ENCODE results near the gene CISD3.
A peak's percentile ranks its signal among the peaks of the same experiment; 100 is the strongest.

Gene CISD3, protein sequence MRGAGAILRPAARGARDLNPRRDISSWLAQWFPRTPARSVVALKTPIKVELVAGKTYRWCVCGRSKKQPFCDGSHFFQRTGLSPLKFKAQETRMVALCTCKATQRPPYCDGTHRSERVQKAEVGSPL

GRCh38 chr17:38729886-38730525 is at the start of gene CISD3:
Gene CISD3 (plus strand): TSS chr17:38730341. CDS start chr17:38730359, 18 bp downstream.
- DNase-seq (ENCODE audit: low read depth) = peak; percentile 91

- DNase-seq (ENCODE audit: low read depth) = no peak
Measured at GRCh38 chr17:38681096-38681495, 49.0 kb upstream of the CISD3 start.

DNA sequence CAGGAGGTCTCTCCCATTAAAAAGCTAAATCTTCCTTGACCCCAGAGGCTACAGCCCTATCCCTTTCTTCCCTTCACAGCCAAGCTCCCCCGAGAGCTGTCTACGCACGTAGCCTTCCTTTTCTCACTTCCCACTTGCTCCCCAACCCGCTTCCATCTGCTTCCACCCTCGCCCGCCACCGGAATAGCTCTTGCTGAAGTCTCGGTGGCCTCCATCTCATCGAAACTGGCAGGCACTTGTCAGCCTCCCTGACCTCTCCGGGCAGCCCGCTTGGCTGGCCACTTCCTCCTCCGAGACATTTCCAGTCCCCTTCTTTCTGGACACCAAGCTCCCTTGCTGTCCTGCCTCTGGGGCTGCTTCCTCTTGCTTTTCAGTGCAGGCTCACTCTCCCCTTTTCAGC is 44.6 kb upstream of the CISD3 start:
- no peak for DNase-seq (ENCODE audit: low read depth)

DNA sequence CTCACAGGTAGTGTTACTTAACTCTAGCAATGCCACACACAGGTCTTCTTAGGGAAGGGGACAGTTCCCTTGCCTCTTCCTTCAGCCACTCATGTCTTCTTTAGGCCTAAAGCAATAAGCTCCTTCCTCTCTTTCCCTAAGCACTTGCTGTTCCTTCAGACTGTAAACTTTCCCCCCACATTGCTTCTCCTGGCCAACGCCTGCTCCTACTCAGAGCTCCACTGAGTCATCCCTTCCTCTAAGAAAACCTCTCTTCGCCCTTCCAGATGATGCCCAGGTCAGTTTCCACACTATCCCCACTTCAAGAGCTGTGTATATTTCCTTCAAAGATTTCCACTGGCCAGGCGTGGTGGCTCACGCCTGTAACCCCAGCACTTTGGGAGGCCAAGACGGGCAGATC is 42.9 kb upstream of the CISD3 start:
- no peak for DNase-seq (ENCODE audit: low read depth)

DNA sequence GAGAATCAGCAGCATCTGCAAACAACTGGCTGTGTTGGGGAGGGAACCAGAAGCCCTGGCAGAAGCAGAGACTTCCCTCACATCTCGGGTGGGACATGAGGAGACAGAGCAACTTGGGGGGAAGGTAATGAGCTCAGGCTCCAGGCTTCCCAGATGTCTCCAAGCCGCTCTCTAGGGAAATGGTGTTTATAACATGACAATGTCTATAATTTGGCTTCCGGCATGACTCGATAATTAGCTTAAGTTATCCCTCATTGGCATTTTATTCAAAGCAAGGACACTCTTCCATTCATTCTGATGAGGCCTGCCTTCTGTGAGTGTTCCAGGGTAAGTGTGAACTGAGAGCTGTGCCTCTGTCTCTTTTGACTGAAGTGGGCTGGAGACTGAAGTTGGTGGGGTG is 39.8 kb upstream of the CISD3 start:
- no peak for DNase-seq (ENCODE audit: low read depth)

DNA sequence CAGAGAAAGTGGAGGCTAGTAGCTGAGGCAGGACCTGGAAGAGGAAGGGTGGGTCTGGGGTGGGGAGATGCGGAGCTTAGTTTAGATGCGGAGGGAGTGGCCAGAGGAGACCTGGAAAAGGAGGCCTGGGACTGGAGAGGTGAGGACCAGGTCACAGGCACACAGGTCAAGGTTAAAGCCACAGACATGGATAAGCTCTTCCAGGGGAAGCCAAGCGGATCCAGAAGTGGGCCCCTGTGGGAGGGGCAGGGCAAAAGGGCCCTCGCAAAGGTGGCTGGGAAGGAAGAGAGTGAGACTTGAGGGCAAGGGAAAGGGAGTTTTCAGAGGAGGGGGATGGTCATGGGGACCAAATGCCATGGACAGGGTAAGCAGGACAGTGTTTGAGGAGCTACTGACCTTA is 39.0 kb upstream of the CISD3 start:
- no peak for DNase-seq (ENCODE audit: low read depth)

DNA sequence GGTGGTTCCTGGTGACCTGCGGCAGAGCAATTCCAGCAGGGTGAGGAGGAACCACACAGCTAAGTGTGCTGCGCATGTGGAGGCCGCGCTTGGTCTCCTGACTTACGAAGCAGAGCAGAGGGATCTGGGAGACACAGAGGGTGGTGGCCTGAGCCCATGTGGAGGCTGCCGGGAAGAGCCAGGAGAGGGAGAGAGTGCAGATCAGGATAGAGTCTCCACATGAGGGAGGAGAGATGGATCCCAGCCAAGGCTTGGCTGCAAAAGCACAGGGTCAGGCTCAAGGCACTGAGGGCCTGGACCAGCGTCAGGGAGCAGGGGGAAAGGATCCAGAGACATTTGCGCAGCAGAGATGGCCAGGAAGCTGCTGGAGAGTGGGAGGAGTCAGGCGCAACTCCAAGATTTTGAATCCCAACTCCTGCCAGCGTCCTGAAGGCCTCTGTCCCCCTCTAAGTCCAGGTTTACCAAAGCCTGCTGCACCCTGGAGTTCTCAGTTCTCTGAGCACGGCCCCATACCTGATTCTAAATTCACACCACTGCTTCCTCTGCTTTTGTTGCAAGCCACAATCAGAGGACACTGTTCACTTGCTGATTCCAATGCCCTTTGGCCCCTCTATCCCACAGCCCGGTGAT is 36.3 kb upstream of the CISD3 start:
- DNase-seq (ENCODE audit: low read depth) = no peak

- DNase-seq (ENCODE audit: low read depth) = no peak
Measured at GRCh38 chr17:38697061-38697820, 32.9 kb upstream of the CISD3 start.

DNA sequence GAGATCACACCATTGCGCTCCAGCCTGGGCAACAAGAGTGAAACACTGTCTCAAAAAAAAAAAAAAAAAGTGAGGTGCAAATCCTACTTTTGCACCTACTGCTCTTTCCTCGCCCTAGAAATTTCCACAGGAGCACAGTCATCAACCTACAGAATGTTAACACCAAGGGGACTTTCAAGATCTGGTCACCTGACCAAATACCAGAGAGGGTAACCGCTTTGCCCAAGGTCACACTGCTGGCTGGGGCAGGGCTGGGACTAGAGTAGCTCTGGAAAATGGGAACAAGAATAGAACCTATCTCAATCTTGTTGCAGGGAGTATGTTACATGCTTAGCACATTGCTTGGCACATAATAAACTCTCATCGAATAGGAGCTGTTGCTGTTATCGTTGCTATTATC is 31.4 kb upstream of the CISD3 start:
- DNase-seq (ENCODE audit: low read depth) = no peak

GRCh38 chr17:38701504-38702165 is 28.5 kb upstream of the CISD3 start:
- DNase-seq (ENCODE audit: low read depth) = peak; percentile 85

GRCh38 chr17:38702166-38702915 is 27.8 kb upstream of the CISD3 start:
- DNase-seq (ENCODE audit: low read depth) = peak; percentile 82

- DNase-seq (ENCODE audit: low read depth) = no peak
Measured at GRCh38 chr17:38702916-38703741, 27.0 kb upstream of the CISD3 start.

GRCh38 chr17:38703742-38704605 is 26.2 kb upstream of the CISD3 start:
- peak; percentile 85 for DNase-seq (ENCODE audit: low read depth)

DNA sequence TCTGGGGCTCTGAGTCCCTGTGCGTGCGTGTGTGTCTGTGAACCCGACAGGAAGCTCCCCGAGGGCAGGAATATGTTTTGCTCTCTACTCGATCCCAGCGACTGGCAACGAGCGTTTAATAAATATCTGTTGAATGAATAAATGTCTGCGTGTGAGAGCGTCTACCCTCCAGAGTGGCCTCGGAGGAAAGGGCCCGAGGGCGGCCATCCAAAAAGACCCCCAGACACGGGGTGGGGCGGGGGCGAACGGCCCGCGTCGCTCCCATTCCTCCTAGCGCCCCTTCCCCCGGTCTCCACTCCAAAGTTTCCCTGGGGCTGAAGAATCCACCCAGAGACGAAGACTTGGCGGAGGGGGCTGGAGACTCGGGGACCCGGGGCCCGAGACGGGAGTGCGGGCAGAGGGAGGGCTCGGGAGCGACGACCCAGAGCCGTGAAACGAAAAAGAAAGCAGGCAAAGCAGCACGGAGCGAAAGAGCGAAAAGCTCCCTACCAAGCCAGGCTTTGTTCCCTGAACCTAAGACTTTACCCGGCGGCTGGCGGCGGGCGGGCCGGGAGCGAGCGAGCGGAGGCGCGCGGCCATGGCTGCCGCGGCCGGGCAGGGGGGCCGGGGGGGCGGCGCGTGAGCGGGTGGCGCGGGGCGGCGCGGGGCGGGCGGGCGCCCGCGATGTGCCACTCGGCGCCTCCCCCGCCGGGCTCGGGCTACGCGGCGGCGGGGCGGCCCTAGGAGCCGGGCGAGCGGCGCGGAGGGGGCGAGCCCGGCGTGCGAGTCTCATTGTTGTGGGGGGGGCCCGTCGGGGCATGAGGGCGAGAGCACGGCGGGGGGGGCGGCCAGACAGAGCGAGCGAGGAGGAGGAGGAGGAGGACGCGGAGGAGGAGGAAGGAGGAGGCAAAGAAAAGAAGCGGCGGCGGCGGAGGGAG is 25.3 kb upstream of the CISD3 start, which contains the start of gene MLLT6:
TSS of gene MLLT6 (plus strand) at position 668 of the 917 bp plus-strand sequence. CDS start 360 bp downstream, outside the sequence.
- peak; percentile 62 for DNase-seq (ENCODE audit: low read depth)

- no peak for DNase-seq (ENCODE audit: low read depth)
Measured at GRCh38 chr17:38705523-38705802, 24.7 kb upstream of the CISD3 start.

GRCh38 chr17:38705803-38706504 is 24.2 kb upstream of the CISD3 start:
- no peak for DNase-seq (ENCODE audit: low read depth)

DNA sequence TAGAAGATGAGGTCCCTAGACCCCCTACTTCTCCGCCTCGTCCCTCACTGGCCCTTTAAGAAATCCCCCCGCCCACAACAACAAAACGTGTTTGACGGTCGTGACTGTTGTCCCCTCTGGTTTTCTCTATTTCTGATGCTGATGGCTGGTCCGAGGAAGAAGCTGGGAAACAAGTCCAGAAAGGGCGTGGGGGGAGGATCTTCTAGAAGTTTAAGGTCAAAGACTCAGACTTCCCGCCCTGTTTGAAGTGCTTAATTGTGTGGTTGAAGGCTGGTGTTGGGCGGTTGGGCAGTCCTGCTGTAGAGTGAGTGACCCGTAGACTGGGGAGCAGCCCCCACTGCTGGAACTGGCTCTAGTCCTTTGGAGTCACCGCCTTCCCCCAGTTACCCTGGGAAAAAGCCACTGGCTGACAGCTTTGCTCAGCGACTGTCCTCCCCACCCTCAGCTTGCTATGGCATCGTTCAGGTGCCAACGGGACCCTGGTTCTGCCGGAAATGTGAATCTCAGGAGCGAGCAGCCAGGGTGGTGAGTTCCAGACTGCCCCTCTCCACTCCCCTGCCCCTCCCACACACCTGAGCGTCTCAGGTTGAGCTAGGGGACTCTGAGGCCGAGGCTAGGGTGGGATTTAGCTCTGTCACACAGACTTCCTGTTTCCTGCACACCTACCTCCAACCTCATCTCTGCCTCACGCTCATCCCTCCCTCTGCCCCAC is 23.5 kb upstream of the CISD3 start:
- DNase-seq (ENCODE audit: low read depth) = no peak

All from activated T-cell treated with anti-CD3 and anti-CD28 coated beads for 48 hours (primary cell).